ENCODE data around the gene KIZ.

The KIZ gene

GRCh38 chr20:21105429-21106170 is 20.3 kb upstream of the KIZ start:
- DNase-seq = no peak

- no peak for DNase-seq
Measured at GRCh38 chr20:21106171-21107017, 19.5 kb upstream of the KIZ start, which contains the start of gene LINC00237. TSS of gene LINC00237 (minus strand) at chr20:21106358.

- no peak for DNase-seq
Measured at GRCh38 chr20:21109144-21109543, 16.7 kb upstream of the KIZ start.

GRCh38 chr20:21110811-21111210 is 15.1 kb upstream of the KIZ start:
- no peak for DNase-seq

- DNase-seq = no peak
Measured at GRCh38 chr20:21111416-21111815, 14.5 kb upstream of the KIZ start.

GRCh38 chr20:21113697-21114096 is 12.2 kb upstream of the KIZ start:
- DNase-seq = no peak

- no peak for DNase-seq
Measured at GRCh38 chr20:21114584-21114983, 11.3 kb upstream of the KIZ start.

GRCh38 chr20:21117521-21117920 is 8.4 kb upstream of the KIZ start:
- no peak for DNase-seq

- DNase-seq = no peak
Measured at GRCh38 chr20:21118138-21118537, 7.7 kb upstream of the KIZ start.

- DNase-seq = no peak
Measured at GRCh38 chr20:21118782-21119181, 7.1 kb upstream of the KIZ start.

- DNase-seq = no peak
Measured at GRCh38 chr20:21124190-21124589, 1.7 kb upstream of the KIZ start.

GRCh38 chr20:21125072-21125848 is 622 bp upstream of the KIZ start:
- no peak for DNase-seq

GRCh38 chr20:21126581-21126870 is 644 bp downstream of the KIZ start:
- no peak for DNase-seq

GRCh38 chr20:21127201-21127981 is 1.5 kb downstream of the KIZ start:
- DNase-seq = no peak

GRCh38 chr20:21129861-21130260 is 4.0 kb downstream of the KIZ start:
- no peak for DNase-seq

GRCh38 chr20:21133404-21133803 is 7.5 kb downstream of the KIZ start:
- no peak for DNase-seq

GRCh38 chr20:21133917-21134622 is 8.2 kb downstream of the KIZ start:
- DNase-seq = no peak

GRCh38 chr20:21134883-21135493 is 9.1 kb downstream of the KIZ start:
- DNase-seq = no peak

GRCh38 chr20:21136015-21136732 is 10.3 kb downstream of the KIZ start:
- DNase-seq = no peak

GRCh38 chr20:21137078-21137477 is 11.2 kb downstream of the KIZ start:
- DNase-seq = no peak

Data from CD4-positive, alpha-beta T cell treated with Interleukin-15 for 1 hour (primary cell).